Measurements from ENCODE around the gene RTRAF.

- TF ChIP-seq ZNF462 (CRISPR knock-in tag; IDR thresholded peaks at IDR 0.05) (no peak), REST (IDR thresholded peaks at IDR 0.05; ENCODE audit: unreplicated experiment) (no peak), CTCF (conservative IDR thresholded peaks at IDR 0.05; ENCODE audit: low read depth in 2 of 2) (no peak), EZH2 (IDR thresholded peaks at IDR 0.05; ENCODE audit: low read depth, unreplicated experiment) (no peak), ZNF114 (CRISPR knock-in tag; IDR thresholded peaks at IDR 0.05) (no peak), CREB1 (CRISPR knock-in tag; IDR thresholded peaks at IDR 0.05; ENCODE audit: low read depth) (no peak)
Measured at GRCh38 chr14:51962711-51963110, 26.6 kb upstream of the RTRAF start.
